Measurements from ENCODE around the gene TREML4. TPM values are rescaled to one million over a fixed set of nuclear protein-coding genes. Genes with fewer than 3 reads are reported as not detected.
"Not testable (repeated sequence)": the region's sequence is repeated elsewhere in the genome, so short reads cannot be mapped to it uniquely, and the experiment has no call there.

TREML4 gene
- polyA plus RNA-seq, 4 donors, result 0.06 to 0.09 TPM; not detected in 2

DNA sequence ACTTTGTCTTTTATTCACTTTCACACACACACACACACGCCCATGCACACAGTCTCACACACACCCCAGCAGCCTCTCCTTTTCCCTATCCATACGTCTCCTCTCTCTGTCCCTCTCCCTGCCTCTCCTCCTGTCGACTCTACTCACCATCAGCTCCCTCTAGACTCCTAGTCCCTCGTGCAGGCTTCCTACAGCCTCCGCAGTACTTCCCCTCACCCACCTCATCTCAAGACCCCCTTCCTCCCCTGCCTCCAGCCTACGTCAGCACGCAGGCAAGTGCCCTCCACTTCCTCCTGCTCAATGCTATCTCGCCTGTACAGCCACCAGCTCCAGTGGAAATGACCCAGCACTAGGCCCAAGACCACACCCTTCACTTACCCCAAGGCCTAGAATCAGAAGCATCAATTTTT, 26.4 kb upstream of the TREML4 start:
- no peak for DNase-seq (ENCODE audit: low read depth in 4 of 4, low spot score in 2 of 4)

DNA sequence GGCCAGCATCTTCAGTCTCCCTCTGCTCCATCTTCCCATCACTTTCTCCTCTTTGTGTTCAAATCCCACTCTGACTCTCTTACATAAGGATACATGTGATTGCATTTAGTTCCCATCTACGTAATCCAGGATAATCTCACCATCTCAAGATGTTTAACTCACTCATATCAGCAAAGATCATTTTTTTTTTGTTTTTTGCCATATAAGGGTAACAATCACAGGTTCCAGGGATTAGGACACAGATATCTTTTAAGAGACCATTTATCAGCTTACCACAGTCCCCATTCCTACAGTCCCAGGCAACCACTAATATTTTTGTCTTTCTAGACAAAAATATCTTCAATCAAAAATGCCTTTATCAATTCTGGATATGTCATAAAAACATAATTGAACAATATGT, 24.0 kb upstream of the TREML4 start:
- no peak for DNase-seq (ENCODE audit: low read depth in 4 of 4, low spot score in 2 of 4)

DNA sequence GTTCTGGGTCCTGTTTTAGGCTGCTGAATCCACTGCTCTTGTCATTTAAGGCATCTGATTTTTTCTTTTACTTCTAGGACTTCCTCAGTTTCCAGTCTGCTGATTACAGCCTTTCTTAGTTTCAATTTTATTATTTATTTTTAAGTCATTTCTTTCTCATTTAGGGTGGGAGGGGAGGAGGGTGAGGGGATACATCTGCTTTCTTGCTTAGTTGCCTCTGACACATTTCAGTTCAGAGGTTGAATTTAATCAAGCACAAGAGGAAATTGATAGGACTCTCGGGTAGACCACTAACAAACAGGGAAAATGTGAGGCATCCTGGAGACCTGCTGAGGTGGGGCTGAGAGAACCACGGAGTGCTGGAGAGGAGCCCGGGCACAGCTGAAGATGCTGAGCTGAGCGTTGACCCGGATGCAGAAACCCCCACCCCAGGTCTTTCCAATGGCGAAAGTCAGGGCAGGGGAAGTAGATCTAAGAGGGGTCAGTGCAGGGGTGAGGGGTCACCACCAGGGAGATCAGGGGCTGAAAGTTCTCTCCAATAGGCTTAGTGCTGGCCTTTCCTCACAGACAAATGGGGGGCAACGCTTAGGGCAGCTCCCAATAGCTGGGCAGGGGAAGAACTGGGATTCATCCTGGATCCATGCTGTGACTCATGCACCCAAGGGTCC, 19.6 kb upstream of the TREML4 start:
- DNase-seq (ENCODE audit: low read depth in 4 of 4, low spot score in 2 of 4), result no peak

DNA sequence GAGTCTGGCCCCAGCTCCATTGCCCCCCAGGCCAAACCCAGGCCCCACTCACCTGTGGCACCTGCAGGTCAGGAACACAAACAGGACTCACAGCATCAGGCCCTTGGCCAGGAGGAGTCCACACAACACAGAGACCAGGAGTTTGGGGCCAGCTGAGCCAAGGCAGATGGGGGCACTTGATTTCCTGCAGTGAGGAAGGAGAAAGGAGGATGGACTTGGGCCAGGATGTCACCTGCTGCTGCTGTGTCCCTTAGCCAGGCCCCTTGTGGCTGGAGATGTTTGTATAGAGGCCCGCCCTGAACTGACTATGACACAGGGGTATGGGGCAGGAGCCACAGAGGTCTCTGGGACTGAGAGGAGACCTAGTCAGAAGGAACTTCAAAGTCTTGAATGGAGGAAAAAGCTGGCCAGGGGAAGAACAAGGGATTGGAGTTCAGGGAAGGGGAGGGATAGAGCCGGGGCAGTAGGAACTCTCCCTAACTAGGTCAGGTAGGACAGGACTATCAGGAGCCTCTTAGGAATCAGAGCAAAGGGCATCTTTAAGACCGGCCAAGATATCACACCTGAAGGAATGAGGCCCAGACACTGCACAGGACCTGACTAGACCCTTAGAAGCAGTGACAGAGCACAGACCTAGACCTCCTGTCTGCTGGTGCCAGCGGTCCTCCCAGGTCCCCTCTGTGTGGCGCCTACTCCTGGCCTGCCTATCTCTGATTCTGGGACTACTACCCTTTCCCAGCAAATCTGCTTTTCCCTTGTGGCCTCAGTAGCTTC, 18.4 kb upstream of the TREML4 start:
- no peak for DNase-seq (ENCODE audit: low read depth in 4 of 4, low spot score in 2 of 4)

DNA sequence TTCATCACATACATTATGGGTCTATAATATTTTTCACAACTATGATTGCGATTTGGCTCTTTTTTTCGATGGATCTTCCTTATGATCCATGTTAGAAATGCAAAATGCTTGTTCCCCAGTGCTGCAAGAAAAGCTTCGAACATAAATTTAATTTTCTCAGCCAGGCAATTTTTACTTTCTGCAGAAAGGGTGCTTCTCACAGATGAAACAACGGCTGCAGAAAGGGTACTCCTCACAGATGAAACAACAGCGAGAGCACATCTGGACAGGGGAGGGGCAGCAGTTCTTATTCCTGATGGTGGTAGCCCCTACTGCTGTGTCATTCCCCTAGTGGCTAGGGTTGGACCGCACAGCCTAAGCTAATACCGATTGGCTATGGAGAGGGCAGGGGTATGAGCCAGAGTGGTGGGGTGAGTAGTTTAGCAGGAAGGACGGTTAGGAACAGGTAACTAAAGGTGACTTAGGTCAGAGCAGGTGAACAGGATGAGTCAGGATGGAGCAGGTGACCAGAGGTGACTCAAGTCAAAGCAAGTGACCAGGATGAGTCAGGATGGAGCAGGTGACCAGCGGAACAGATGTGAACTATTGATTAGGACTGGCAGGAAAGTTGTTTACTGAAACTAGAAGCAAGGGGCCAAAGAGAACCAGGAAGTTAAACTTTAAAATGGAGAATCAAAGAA, 13.4 kb upstream of the TREML4 start:
- DNase-seq (ENCODE audit: low read depth in 4 of 4, low spot score in 2 of 4), result no peak

DNA sequence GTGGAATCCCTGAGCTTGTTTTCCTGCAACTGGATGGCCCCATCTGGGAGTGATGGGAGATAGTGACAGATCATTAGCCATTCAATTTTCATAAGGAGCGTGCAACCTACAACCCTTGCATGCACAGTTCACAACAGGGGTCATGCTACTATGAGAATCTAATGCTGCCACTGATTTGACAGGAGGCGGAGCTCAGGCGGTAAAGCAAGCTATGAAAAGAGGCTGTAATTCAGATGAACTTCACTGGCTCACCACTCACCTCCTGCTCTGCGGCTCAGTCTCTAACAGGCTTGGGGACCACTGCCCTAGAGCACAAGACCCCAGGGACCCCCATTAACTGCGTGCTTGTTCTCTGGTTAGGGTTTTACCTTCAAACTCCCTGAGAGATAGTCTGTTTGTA, 12.4 kb upstream of the TREML4 start:
- DNase-seq (ENCODE audit: low read depth in 4 of 4, low spot score in 2 of 4), result no peak

DNA sequence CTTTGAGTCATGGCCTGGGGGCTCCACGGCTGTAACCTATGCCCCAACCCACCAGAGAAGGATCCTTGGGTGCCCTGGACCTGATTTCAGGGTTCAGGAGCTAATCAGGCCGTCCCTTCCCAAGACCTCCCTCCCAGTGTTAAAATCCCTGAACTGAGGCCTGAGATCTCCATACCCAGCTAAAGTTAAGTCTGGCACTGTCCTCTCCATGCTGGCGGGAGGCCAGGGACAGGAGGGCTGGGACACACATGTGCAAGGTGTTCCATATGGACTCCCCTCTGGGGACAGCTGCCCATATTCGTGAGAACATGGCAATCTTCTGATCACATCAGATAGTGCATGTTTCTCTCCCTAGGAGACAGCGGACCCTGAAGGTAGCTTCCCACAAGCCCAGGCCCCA, 11.5 kb upstream of the TREML4 start:
- no peak for DNase-seq (ENCODE audit: low read depth in 4 of 4, low spot score in 2 of 4)

DNA sequence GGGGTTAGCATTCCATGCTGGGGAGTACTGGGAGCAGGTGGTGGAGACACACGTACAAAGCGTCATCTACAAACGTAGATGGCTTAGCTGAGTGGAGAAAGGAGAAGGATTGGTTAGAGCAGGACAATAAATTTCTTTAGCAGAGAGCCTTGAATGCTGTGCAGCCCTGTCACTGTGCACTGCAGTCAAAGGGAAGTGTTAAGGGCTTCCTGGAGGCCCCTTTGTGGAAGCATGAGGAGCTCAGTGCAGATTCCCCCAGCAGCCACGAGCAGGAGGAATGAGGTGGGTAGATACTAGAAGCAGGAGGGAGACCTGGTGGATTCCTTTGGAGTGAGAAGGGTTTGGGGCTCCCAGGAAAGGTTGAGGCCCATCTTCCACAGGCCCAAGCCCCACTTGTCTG, 6.1 kb upstream of the TREML4 start:
- no peak for DNase-seq (ENCODE audit: low read depth in 4 of 4, low spot score in 2 of 4)

DNA sequence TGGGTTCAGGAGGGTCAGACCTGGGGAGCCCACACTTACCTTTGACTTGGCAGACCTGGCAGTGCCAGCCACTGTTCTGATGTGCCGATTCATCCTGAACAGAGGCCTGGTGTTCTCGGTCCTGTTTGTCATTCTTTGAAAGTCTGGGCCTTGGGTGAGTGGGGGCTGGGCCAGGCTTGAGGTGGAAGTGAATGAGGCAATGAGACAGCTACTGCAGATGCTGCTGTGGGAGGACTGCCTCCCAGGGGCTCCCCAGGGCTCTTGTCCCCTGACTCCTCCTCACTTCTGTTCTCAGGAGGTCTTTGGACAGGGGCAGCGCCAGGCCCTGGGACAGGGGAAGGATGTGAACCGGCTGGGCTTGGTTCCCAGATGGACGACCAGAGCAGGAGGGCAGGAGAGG, 5.6 kb upstream of the TREML4 start:
- DNase-seq (ENCODE audit: low read depth in 4 of 4, low spot score in 2 of 4), result no peak

DNA sequence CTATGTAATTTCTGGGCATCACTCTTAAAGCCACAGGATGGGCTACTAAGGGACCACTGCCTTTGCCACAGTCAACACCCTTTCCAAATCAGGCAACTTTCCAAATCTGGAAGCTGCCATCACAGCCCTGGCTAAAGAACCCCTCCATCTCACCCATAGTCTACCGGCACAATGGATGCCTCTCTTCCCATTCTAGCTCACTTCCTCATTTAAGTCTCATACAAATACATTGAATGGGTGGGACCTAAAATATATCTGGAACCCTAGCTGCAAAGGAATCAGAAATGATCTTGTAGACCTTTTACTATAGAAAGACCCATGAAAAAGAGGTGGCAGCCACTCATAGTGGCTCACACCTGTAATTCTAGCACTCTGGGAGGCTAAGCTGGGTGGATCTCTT, 3.3 kb upstream of the TREML4 start:
- no peak for DNase-seq (ENCODE audit: low read depth in 4 of 4, low spot score in 2 of 4)

DNA sequence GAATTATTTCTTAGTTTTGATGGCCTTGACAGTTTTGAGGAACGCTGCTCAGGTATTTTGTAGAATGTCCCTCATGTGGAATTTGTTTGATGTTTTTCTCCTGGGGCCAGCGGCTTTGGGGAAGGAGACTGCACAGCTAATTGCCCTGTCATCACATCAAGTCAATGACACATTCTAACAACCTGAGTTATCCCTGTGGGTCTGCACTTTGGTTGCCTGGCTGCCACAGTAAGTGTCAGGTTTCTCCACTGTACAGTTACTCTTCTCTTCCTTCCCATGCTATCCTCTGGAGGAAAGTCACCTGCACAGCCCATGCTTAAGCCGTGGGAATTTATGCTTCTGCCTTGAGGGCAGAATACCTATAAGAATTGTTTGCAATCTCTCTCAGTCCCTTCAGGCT, 1.4 kb upstream of the TREML4 start:
- peak; percentile 5 to 25 (median 17) for DNase-seq (ENCODE audit: low read depth in 4 of 4, low spot score in 2 of 4)

DNA sequence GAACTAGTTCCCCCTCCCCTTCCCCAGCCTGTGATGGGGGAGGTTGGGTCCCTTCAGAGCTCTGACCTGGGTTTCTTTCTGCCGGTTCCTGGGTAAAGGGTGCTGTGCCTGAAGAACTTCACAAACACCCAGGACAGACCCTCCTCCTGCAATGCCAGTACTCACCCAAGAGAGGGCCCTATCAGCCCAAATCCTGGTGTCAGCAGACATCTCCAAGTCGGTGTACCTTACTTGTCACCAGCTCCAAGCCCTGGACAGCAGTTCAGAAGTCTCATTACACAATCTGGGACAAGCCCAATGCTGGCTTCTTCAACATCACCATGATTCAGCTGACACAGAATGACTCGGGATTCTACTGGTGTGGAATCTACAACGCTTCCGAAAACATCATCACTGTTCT, 467 bp downstream of the TREML4 start:
- DNase-seq (ENCODE audit: low read depth in 4 of 4, low spot score in 2 of 4), result no peak

DNA sequence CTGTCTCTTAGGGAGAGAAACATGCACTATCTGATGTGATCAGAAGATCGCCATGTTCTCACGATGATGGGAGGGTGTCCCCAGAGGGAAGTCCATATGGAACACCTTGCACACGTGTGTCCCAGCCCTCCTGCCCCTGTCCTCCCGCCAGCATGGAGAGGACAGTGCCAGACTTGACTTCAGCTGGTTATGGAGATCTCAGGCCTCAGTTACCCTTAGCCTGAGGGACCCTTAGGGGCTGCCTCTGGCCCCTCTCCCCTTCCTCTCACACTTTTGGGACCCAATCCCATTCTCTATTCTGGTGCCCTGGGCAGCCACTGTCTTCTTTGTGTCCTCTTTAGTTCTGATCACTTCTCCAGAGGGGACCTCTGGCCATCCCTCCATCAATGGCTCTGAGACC, 1.6 kb downstream of the TREML4 start:
- DNase-seq (ENCODE audit: low read depth in 4 of 4, low spot score in 2 of 4), result no peak

DNA sequence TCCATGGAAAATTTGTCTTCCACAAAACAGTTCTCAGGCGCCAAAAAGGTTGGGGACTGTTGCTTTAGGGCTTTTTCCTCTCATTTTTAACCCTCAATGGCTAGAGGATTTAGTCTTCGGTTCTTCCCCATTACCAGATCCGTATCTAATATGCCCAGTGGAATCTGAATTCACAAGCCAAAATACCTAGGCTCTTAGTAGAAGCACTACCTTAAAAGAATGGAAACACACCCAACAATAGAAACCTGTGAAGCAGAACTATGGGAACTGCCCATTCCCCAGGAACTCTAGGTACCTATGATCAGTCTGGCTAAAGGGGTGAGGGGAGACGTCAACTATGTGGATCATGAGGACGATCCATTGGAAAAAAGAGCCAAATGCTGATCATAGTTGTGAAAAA, 3.1 kb downstream of the TREML4 start:
- no peak for DNase-seq (ENCODE audit: low read depth in 4 of 4, low spot score in 2 of 4)

DNA sequence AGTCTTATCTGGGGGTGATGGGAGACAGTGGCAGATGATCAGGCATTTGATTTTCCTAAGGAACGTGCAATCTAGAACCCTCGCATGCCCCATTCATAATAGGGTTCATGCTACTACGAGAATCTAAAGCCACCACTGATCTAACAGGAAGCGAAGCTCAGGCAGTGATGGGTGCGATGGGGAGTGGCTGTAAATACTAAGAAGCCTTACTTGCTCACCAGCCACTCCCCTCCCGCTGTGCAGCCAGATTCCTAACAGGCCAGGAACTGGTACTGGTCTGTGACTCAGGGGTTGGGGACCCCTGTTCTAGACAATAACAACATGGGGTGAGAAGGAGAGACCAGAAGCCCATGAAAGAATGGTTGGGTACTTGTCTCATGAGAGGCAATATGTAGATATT, 4.5 kb downstream of the TREML4 start:
- DNase-seq (ENCODE audit: low read depth in 4 of 4, low spot score in 2 of 4), result no peak

DNA sequence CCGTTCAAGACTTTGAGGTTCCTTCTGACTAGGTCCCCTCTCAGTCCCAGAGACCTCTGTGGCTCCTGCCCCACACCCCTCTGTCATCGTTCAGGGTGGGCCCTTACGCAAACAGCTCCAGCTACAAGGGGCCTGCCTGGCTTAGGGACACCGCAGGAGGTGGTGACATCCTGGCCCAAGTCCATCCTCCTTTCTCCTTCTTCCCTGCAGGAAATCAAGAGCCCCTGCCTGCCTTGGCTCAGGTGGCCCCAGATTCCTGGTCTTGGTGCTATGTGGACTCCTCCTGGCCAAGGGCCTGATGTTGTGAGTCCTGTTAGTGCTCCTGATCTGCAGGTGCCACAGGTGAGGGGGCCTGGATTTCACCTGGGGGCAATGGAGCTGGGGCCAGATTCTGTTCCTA, 8.1 kb downstream of the TREML4 start:
- DNase-seq (ENCODE audit: low read depth in 4 of 4, low spot score in 2 of 4), result no peak

DNA sequence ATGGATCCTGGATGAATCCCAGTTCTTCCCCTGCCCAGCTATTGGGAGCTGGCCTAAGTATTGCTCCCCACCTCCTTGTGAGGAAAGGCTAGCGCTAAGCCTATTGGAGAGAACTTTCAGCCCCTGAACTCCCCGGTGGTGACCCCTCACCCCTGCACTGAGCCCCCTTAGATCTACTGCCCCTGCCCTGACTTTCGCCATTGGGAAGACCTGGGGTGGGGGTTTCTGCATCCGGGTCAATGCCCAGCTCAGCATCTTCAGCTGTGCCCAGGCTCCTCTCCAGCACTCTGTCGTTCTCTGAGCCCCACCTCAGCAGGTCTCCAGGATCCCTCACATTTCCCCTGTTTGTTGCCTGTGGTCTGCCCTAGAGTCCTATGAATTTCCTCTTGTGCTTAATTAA, 9.0 kb downstream of the TREML4 start:
- no peak for DNase-seq (ENCODE audit: low read depth in 4 of 4, low spot score in 2 of 4)

DNA sequence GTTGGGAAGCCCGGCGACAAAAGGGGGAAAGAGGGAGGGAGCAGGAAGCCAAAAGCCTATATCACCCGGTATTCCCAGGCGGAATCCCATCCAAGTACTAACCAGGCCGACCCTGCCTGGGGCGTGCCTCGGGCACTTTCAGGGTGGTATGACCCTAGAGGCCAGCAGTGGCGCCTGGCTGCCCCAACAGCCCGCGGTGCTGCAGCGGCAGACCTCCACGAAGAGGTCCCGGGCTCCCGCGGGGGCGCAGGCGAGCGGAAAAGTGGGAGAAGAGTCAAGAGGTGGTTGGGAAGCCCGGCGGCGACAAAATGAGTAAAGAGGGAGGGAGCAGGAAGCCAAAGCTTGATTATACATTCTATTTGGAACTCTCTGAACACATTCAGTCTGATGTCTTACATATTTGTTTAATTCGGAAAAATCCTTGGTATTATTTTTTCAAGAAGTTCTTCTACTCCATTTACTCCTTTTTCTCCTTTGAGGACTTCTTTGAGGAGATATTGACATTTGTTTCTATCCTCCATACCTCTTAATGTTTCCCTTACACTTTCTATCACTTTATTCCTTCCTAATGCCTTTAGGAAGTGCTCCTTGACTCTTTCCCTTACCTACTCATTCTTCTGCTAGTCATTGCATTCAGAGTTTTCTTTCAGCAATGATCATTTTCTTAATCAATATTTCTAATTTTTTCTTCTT, 11.5 kb downstream of the TREML4 start:
- DNase-seq (ENCODE audit: low read depth in 4 of 4, low spot score in 2 of 4), result no peak

DNA sequence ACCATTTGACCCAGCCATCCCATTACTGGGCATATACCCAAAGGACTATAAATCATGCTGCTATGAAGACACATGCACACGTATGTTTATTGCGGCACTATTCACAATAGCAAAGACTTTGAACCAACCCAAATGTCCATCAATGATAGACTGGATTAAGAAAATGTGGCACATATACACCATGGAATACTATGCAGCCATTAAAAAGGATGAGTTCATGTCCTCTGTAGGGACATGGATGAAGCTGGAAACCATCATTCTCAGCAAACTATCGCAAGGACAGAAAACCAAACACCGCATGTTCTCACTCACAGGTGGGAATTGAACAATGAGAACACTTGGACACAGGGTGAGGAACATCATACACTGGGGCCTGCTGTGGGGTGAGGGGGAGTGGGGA, 18.4 kb downstream of the TREML4 start:
- not testable (repeated sequence) for DNase-seq (ENCODE audit: low read depth in 4 of 4, low spot score in 2 of 4)

DNA sequence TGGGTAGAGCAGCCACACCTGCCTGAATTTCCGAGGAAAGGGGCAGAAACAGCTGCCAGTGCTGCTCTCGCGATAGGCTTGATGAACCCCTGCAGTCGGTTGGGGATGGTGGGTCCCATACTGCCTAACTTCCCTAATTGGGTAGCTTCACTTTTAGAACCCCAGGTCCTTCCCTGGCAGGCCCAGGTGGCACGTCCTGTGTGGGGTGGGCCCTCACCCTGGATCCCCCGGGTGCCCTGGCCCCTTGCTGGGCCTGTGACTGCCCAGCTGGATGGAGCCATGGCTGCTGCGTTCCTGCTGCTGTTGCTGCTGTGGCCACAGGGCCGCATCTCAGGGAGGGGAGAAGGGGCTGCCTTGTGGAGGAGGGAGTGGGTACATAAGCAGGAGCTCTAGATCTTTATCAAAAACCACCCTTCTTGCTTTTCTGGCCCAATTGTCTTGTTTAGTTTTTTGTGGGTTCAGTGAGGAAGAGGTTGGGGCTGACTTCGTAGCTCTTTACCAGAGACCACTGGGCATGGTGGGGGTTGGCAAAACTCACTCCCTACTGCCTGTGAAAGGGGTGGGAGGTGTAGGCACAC, 19.2 kb downstream of the TREML4 start:
- DNase-seq (ENCODE audit: low read depth in 4 of 4, low spot score in 2 of 4), result no peak
